GM18505 (cell line): Measurements from ENCODE around the gene MAP1B.

Experiments used
- ATAC-seq: cut with Tn5 transposase; IDR thresholded peaks from one replicate; pipeline ENCODE4 v1.9.1; 2021; ENCODE audit not compliant: unreplicated experiment
- POLR2A ChIP-seq: IDR thresholded peaks from 4 replicates; pipeline ENCODE4 v1.6.1; 2011; ENCODE audit warnings: borderline replicate concordance; ENCODE audit not compliant: insufficient read depth, insufficient read length; ENCODE audit errors: extremely low read depth

MAP1B gene

GRCh38 chr5:72188166-72188565 lies 80.9 kb downstream of the MAP1B start:
- no peak for ATAC-seq
- no peak for TF ChIP-seq POLR2A

DNA sequence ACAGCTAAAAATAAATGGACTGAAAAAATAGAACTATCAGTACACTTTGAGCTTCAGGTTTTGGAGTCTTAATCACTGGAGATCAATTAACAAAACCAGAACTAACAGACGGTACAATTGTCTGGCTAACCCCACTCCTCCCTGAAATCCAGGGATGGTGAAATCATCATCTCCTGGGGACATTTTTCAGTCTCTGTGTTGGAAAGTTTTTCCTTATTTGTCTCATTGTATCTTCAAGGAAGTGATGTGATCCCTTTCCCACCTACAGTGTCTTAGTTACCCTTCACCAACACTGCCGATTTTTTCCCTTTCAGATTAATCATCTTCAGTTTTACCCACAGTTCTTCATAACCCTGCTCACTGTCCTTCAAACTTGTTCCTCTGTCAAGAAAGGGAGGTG lies 81.9 kb downstream of the MAP1B start:
- TF ChIP-seq POLR2A: no peak
- no peak for ATAC-seq

DNA sequence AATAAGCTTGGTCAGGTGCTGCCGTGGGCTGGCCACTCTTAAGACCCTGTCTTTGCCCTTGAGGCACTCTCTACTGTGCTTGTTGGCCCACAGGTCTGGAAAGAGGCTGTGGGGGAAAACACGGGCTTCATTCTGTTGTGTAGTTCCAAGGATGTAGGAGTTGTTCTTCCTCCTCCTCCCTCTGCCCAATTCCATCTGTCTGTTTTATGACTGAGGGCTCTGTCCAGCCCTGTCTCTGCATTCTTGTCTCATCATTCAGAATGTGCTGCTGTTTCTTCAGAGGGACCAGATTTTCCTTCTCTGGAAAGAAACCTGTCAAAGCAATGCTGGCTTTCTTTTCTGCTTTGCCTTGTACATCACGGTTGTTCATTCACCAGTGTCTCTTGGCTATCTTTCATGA lies 84.1 kb downstream of the MAP1B start:
- TF ChIP-seq POLR2A: no peak
- no peak for ATAC-seq

GRCh38 chr5:72194846-72195245 lies 87.6 kb downstream of the MAP1B start:
- no peak for TF ChIP-seq POLR2A
- peak; percentile 84 for ATAC-seq

- ATAC-seq: no peak
- no peak for TF ChIP-seq POLR2A
These were observed 88.3 kb downstream of the MAP1B start for GRCh38 chr5:72195581-72195980.

DNA sequence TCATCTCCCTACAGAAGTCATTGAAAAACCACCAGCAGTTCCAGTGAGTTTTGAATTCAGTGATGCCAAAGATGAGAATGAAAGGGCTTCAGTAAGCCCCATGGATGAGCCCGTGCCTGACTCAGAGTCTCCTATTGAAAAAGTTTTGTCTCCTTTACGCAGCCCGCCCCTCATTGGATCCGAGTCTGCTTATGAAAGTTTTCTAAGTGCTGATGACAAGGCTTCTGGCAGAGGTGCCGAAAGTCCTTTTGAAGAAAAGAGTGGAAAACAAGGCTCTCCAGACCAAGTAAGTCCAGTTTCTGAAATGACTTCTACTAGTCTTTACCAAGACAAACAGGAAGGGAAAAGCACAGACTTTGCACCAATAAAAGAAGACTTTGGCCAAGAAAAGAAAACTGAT lies 90.1 kb downstream of the MAP1B start:
- no peak for ATAC-seq
- no peak for TF ChIP-seq POLR2A

GRCh38 chr5:72199681-72200080 lies 92.4 kb downstream of the MAP1B start:
- no peak for TF ChIP-seq POLR2A
- ATAC-seq: no peak

DNA sequence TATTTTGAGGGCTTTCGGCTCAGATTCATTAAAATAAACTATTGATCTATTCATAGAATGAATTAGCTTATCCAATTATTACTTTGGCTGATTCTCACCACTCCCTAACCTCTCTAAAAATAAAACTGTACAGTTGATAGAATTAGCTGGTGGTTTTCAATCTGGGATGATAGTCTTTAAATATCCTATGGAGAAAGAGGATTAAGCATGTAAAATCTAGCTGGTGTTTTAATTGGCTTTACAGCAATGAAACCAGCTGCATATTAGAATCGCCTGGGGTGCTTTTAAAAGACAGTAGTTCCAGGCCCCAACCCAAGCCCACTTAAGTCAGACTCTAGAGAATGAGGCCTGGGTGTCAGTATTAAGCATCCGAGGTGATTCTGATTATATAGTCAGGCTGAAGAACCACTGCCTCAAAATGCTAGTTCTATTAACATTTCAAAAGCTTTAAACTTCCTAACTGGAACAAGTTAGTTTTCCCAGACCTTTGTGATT lies 95.1 kb downstream of the MAP1B start:
- TF ChIP-seq POLR2A: no peak
- no peak for ATAC-seq

- ATAC-seq: no peak
- TF ChIP-seq POLR2A: no peak
These were observed 96.1 kb downstream of the MAP1B start for GRCh38 chr5:72203251-72203845.

- no peak for ATAC-seq
- no peak for TF ChIP-seq POLR2A
These were observed 97.7 kb downstream of the MAP1B start for GRCh38 chr5:72204946-72205345.

GRCh38 chr5:72205431-72206009 lies 98.2 kb downstream of the MAP1B start:
- no peak for ATAC-seq
- no peak for TF ChIP-seq POLR2A

DNA sequence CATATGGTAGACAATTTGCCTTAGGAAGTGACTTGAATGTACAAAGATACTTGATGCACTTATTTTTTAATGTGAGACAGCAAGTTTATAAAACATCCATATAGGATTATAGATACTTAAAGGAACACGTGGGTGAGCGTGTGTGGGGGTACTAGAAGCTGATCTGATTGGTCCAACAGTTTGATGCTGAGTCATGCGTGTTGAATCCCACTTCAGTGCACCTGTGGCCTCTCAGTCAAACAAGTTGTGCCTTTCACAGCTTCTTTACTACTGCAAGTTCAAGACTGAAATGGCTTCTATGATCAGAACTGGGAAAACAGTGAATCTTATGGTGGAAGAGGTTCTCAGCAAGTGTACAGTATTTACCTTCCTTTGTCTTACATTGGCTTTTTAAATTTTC lies 98.9 kb downstream of the MAP1B start:
- no peak for ATAC-seq
- no peak for TF ChIP-seq POLR2A

DNA sequence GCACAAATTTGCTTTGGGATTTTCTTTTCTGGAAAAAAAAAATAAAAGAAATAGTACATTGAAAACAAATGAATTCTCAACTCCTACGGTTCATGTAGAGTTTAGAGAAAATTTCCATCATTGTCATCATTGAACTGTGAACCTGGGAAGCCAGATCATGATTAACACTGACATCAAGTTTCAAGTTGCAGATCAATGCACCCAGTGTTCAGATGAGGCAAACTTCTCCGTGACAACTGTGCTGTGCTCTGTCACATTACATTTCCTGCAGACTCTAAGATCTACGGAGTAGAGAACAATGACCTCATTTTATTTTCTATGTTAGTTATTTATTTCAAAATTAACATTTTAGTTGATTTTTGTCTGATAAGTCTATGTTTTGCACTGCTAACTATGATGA lies 99.7 kb downstream of the MAP1B start:
- no peak for TF ChIP-seq POLR2A
- ATAC-seq: no peak

DNA sequence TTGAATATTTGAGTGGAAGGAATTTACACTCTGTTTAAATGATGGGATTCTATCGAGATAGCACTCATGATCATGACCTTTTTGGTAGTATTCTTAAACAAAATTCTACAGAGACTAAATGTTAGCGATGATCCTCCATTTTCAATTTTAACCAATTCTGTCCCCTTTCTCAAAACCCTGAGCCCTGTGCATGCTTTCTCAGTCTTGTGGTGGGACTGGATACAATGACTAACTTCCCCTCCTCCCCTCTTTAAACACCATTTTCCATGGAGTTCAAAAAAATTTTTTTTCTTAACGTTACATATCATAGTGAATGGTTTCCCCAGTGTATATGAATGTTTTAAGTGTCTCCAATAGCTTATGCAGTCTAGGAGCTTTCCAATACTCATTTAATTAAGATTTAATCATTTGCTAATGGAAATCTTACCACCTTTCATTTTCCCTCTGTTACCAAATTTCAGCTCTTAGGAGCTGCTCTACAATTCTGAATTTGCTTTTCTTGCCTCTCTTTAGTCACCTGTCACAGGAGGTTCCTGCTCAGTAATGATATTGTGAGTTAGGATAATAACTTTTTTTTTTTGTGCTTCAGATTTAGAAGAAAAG lies 101.2 kb downstream of the MAP1B start:
- TF ChIP-seq POLR2A: no peak
- no peak for ATAC-seq
